Tibial nerve (tissue), 4 donors: ENCODE measurements around the gene APOL2. TPM values are rescaled to one million over a fixed set of nuclear protein-coding genes. Genes with fewer than 3 reads are reported as not detected.

Experiments
- DNase-seq, 2 donors: peaks; one replicate each; pipeline ENCODE4 v3.0.0-alpha.2; 2019; ENCODE audit warnings: low spot score in 2 of 2
- H3K27ac ChIP-seq, 4 donors: fragments of 200-600 bp; sonication (generic) in 3 of 4; one replicate each; pipeline ENCODE4 v1.5.1; 2017 to 2019; ENCODE audit warnings: mild to moderate bottlenecking in 1 of 4
- H3K27me3 ChIP-seq, 2 donors: fragments of 200-600 bp; sonication (generic) in 1 of 2; one replicate each; pipeline versions ENCODE4 v1.5.1 to v1.6.0; 2017 to 2019
- H3K36me3 ChIP-seq, 3 donors: fragments of 200-600 bp; sonication (generic); one replicate each; pipeline ENCODE4 v1.5.1; 2018 to 2019
- H3K4me1 ChIP-seq, 4 donors: fragments of 200-600 bp; sonication (generic) in 3 of 4; one replicate each; pipeline ENCODE4 v1.5.1; 2017 to 2019
- H3K4me3 ChIP-seq, 4 donors: fragments of 200-600 bp; sonication (generic) in 3 of 4; one replicate each; pipeline ENCODE4 v1.5.1; 2017 to 2019; ENCODE audit warnings: mild to moderate bottlenecking in 1 of 4, moderate library complexity in 1 of 4
- H3K9me3 ChIP-seq, 4 donors: fragments of 200-600 bp; sonication (generic) in 3 of 4; one replicate each; pipeline ENCODE4 v1.5.1; 2017 to 2019
- CTCF ChIP-seq, 5 experiments: fragments of 200-600 bp in 3 of 5; fragments of 450-650 bp in 2 of 5; sonication (generic) in 3 of 5; IDR thresholded peaks; one replicate each; pipeline ENCODE4 v1.5.1; 2016 to 2019; ENCODE audit warnings: antibody characterized with exemption in 5 of 5, mild to moderate bottlenecking in 3 of 5, moderate library complexity in 2 of 5
- EP300 ChIP-seq, 2 donors: sonication (generic); formaldehyde crosslinking; IDR thresholded peaks; one replicate each; pipeline ENCODE4 v1.6.1; 2017; ENCODE audit warnings: antibody characterized with exemption in 2 of 2, mild to moderate bottlenecking in 1 of 2
- POLR2A ChIP-seq, 2 donors: fragments of 450-650 bp; IDR thresholded peaks; one replicate each; pipeline ENCODE4 v1.6.1; 2017; ENCODE audit warnings: antibody characterized with exemption in 2 of 2, mild to moderate bottlenecking in 2 of 2, moderate library complexity in 2 of 2
- WGBS, 2 donors: methylation state at CpG; one replicate each; pipeline ENCODE4 v1.1.5; 2018; 5-methylcytosine and 5-hydroxymethylcytosine counted together
- total RNA-seq, 4 donors: library from RNA; depleted of rRNA; stranded (reverse); fragments of >200 nt; gene quantifications; one replicate each; pipeline ENCODE4 v1.1.0, GENCODE V29; 2016

APOL2 gene
- total RNA-seq, 4 donors from 2014 or later: 76.9 to 112 (median 79.4) TPM

GRCh38 chr22:36199001-36199551, 40.3 kb downstream of the APOL2 start:
- Histone ChIP-seq H3K27me3 (no peaks in the 10 kb centered on the region), H3K4me1 (peaks cover 0 to 50% (median 12%) of the 10 kb centered on the region in 4 donors), H3K36me3 (no peaks in the 10 kb centered on the region), H3K4me3 (no peak overlapping the region), H3K27ac (peak overlapping the region in 1 of 4 donors; percentile 71), H3K9me3 (no peaks in the 10 kb centered on the region)
- DNase-seq: no peak
- TF ChIP-seq CTCF (IDR thresholded peaks at IDR 0.05) (no peak), POLR2A (IDR thresholded peaks at IDR 0.05) (no peak), EP300 (IDR thresholded peaks at IDR 0.05) (no peak)
- WGBS, 2 donors: 71 to 79% methylated on average over 4 to 5 of the region's 5 CpGs

- no peak for DNase-seq
- 88% methylated on average over 3 of the region's 3 CpGs for WGBS, 2 donors
- Histone ChIP-seq H3K4me1 (peaks cover 0 to 50% (median 12%) of the 10 kb centered on the region in 4 donors), H3K9me3 (no peaks in the 10 kb centered on the region), H3K36me3 (no peaks in the 10 kb centered on the region), H3K4me3 (no peak overlapping the region), H3K27me3 (no peaks in the 10 kb centered on the region), H3K27ac (peak overlapping the region in 1 of 4 donors; percentile 71)
- TF ChIP-seq EP300 (IDR thresholded peaks at IDR 0.05) (no peak), POLR2A (IDR thresholded peaks at IDR 0.05) (no peak), CTCF (IDR thresholded peaks at IDR 0.05) (no peak)
Measured at GRCh38 chr22:36198536-36198935, 40.8 kb downstream of the APOL2 start.

GRCh38 chr22:36197514-36198146, 41.7 kb downstream of the APOL2 start:
- 44 to 48% methylated on average over 8 of the region's 8 CpGs for WGBS, 2 donors
- Histone ChIP-seq H3K4me1 (peaks cover 0 to 46% (median 12%) of the 10 kb centered on the region in 4 donors), H3K36me3 (no peaks in the 10 kb centered on the region), H3K27ac (peak overlapping the region in 2 of 4 donors; percentile 37 to 71), H3K27me3 (no peaks in the 10 kb centered on the region), H3K4me3 (no peak overlapping the region), H3K9me3 (no peaks in the 10 kb centered on the region)
- DNase-seq: peak in 1 of 2 donors; percentile 38
- TF ChIP-seq CTCF (IDR thresholded peaks at IDR 0.05): no peak
- no peak for TF ChIP-seq POLR2A (IDR thresholded peaks at IDR 0.05)
- TF ChIP-seq EP300 (IDR thresholded peaks at IDR 0.05): no peak

GRCh38 chr22:36197065-36197440, 42.3 kb downstream of the APOL2 start:
- Histone ChIP-seq H3K36me3 (no peaks in the 10 kb centered on the region), H3K27me3 (no peaks in the 10 kb centered on the region)
- WGBS, 2 donors: 18 to 21% methylated on average over 4 to 5 of the region's 5 CpGs

More at GRCh38 chr22:36197065-36197440, 42.3 kb downstream of the APOL2 start:
- Histone ChIP-seq H3K27ac (peak overlapping the region in 3 of 4 donors; percentile 7 to 71 (median 37)), H3K9me3 (no peaks in the 10 kb centered on the region), H3K4me3 (no peak overlapping the region), H3K4me1 (peaks cover 0 to 43% (median 12%) of the 10 kb centered on the region in 4 donors)
- DNase-seq: peak in 1 of 2 donors; percentile 39
- no peak for TF ChIP-seq POLR2A (IDR thresholded peaks at IDR 0.05)
- TF ChIP-seq EP300 (IDR thresholded peaks at IDR 0.05): no peak
- TF ChIP-seq CTCF (IDR thresholded peaks at IDR 0.05): no peak
